ENCODE measurements around the gene SOWAHD. TPM values are rescaled to one million over a fixed set of nuclear protein-coding genes. Genes with fewer than 3 reads are reported as not detected.

SOWAHD gene
- total RNA-seq, 2 donors from 2014 or later: 3.2 to 4.9 TPM

DNA sequence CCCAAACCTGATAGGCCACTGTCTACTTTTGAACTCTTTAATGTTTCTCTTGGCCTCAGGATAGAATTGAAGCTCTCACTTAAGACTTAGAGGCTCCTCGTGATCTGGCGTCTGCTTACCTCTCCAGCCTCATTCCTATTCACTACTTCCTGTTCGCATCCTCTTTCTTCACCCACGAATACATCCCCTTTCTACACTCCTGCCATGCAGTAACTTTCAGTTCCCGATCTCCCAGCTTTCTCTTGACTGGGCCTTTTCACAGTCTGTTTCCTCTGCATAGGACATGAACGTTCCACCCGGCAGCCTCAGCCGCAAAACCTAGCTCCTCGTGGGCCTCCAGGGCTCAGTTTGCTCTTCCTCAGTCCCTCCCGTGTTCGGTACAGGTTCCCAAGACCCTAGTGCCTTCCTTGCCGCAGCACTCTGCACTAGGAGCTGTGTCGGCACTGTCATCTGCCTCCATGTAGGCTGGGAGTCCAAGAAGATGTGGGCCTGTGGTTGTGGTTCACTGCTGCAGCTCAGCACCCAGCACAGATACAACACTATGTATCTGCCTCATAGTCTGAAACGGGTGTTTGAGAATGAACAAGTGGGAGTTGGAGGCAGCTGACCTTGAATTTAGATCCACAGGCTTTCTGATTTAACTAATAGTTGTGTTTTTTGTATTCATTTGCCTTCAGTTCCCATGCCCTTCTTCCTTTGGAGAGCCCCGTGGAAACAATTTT is 17.3 kb downstream of the SOWAHD start:
- no peaks in the 10 kb centered on the region for H3K4me1 ChIP-seq
- intact Hi-C loops (cut with DNase I): no loop called here
- TF ChIP-seq, protein P1, sequence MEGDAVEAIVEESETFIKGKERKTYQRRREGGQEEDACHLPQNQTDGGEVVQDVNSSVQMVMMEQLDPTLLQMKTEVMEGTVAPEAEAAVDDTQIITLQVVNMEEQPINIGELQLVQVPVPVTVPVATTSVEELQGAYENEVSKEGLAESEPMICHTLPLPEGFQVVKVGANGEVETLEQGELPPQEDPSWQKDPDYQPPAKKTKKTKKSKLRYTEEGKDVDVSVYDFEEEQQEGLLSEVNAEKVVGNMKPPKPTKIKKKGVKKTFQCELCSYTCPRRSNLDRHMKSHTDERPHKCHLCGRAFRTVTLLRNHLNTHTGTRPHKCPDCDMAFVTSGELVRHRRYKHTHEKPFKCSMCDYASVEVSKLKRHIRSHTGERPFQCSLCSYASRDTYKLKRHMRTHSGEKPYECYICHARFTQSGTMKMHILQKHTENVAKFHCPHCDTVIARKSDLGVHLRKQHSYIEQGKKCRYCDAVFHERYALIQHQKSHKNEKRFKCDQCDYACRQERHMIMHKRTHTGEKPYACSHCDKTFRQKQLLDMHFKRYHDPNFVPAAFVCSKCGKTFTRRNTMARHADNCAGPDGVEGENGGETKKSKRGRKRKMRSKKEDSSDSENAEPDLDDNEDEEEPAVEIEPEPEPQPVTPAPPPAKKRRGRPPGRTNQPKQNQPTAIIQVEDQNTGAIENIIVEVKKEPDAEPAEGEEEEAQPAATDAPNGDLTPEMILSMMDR (IDR thresholded peaks at IDR 0.05): no peak
- H3K4me3 ChIP-seq: no peak overlapping the region
- no peak overlapping the region for H3K27ac ChIP-seq
- H3K9me3 ChIP-seq: no peaks in the 10 kb centered on the region
- no peaks in the 10 kb centered on the region for H3K36me3 ChIP-seq
- no peak overlapping the region for H3K9ac ChIP-seq (ENCODE audit: low read depth in 2 of 2, low read length in 2 of 2)
- H3K27me3 ChIP-seq: no peaks in the 10 kb centered on the region
- no peak for DNase-seq

DNA sequence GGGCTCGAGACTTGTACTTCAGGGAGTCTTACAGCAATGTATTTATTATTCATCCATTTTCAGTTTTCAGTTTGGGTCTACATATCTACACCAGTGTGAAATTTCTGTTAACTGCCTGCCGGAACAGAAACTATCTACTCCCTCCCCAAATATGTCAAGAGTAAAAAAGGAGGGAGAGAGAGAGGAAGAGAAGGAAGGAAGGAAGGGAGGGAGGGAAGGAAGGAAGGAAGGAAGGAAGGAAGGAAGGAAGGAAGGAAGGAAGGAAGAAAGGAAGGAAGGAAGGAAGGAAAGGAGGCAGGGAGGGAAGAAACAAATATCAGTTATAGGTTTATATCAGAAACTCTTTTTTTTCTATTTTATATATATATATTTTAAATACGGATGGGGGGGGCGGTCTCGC is 20.4 kb downstream of the SOWAHD start:
- H3K9ac ChIP-seq (ENCODE audit: low read depth in 2 of 2, low read length in 2 of 2): no peak overlapping the region
- no peaks in the 10 kb centered on the region for H3K9me3 ChIP-seq
- TF ChIP-seq, protein P1 (IDR thresholded peaks at IDR 0.05): no peak
- H3K4me3 ChIP-seq: no peak overlapping the region
- no peaks in the 10 kb centered on the region for H3K4me1 ChIP-seq
- H3K36me3 ChIP-seq: no peaks in the 10 kb centered on the region
- no peak for DNase-seq
- H3K27ac ChIP-seq: no peak overlapping the region
- no peaks in the 10 kb centered on the region for H3K27me3 ChIP-seq
- intact Hi-C loops (cut with DNase I): no loop called here

DNA sequence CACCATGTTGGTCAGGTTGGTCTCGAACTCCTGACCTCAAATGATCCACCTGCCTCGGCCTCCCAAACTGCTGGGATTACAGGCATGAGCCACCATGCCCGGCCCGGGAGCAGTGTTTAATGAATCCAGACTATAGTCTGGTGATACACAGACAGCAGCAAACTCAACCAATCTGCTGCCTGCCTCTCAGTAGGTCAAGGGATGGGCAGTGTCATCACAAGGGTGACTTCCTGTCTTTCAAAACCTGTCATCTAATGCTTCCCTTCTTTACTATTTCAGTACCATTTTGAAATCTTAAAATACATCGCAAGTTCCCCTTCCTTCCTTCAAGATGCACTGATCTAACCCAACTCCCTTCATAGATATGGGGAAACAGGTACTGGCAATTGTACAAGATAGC is 24.6 kb downstream of the SOWAHD start:
- intact Hi-C loops (cut with DNase I): no loop called here
- Histone ChIP-seq H3K4me1 (no peaks in the 10 kb centered on the region), H3K27ac (no peak overlapping the region)

DNA sequence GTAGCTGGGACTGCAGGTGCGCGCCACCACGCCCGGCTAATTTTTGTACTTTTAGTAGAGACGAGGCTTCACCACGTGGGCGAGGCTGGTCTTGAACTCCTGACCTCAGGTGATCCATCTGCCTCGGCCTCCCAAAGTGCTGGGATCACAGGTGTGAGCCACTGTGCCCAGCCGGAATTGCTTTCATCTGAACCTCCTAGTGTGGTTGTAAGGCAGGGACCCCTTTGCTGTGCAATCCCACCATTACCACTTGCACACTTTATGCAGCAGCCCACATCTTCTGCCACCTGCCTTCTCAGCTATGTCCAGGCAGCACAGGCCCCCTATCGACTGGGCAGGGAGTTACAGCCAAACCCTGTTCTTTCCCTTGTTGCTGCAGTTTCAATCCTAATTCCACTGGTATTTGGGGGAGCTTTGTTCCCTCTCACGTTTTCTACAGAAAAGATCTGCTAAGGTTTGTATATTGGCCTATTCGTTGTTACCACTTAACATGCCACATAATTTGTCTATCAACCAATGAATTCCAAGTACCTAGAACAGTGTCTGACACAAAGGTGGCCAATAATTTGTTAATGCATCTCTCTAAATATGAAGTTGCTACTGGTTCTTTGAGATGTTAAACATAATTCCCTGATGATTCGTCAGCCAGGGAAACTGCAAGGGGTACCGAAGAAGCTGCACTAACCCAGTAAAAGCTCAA is 26.5 kb downstream of the SOWAHD start:
- H3K4me3 ChIP-seq: no peak overlapping the region

More for the DNA sequence above, 24.6 kb downstream of the SOWAHD start:
- Histone ChIP-seq H3K27me3 (no peaks in the 10 kb centered on the region), H3K36me3 (no peaks in the 10 kb centered on the region), H3K9me3 (no peaks in the 10 kb centered on the region), H3K9ac (ENCODE audit: low read depth in 2 of 2, low read length in 2 of 2) (no peak overlapping the region), H3K4me3 (no peak overlapping the region)
- TF ChIP-seq, protein P1 (IDR thresholded peaks at IDR 0.05): no peak
- no peak for DNase-seq

DNA sequence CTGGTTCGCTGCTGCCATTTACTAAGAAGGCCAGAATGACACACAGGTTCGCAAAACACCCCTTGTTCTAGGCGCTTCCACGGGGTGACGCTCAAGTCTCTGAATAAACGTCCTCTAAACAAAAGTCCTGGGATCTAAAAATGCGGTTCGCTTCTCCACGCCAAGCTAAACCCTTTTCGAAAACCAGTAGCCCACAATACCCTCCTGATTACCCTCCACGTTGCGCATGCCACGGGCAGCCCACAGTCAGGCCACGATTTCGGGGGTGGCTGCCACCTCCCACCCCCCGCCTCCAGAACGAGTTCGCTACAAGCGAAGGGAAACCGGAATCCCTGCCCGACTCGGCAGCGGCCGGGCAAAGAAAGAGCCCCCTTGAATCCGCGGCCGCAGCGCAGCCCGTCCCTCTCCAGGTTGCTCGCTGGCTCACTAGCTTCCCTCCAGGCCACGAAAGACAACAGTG is 32.6 kb downstream of the SOWAHD start:
- intact Hi-C loops (cut with DNase I): loop anchor here (5.0 kb wide), 1 partner anchor 76 kb away; no protein-coding TSS in a partner anchor
- H3K9ac ChIP-seq (ENCODE audit: low read depth in 2 of 2, low read length in 2 of 2): peak overlapping the region; percentile 79 to 86
- no peaks in the 10 kb centered on the region for H3K27me3 ChIP-seq
- H3K4me1 ChIP-seq: peaks cover 4% of the 10 kb centered on the region
- DNase-seq: peak; percentile 29
- H3K9me3 ChIP-seq: no peaks in the 10 kb centered on the region
- H3K4me3 ChIP-seq: peak overlapping the region; percentile 60
- TF ChIP-seq, protein P1 (IDR thresholded peaks at IDR 0.05): no peak
- H3K27ac ChIP-seq: peak overlapping the region; percentile 87
- no peaks in the 10 kb centered on the region for H3K36me3 ChIP-seq

More for the DNA sequence above, 26.5 kb downstream of the SOWAHD start:
- H3K4me1 ChIP-seq: peaks cover 4% of the 10 kb centered on the region
- no peaks in the 10 kb centered on the region for H3K36me3 ChIP-seq
- H3K27ac ChIP-seq: no peak overlapping the region
- no peaks in the 10 kb centered on the region for H3K27me3 ChIP-seq
- TF ChIP-seq, protein P1 (IDR thresholded peaks at IDR 0.05): peak; percentile 41
- DNase-seq: peak; percentile 37
- intact Hi-C loops (cut with DNase I): no loop called here
- no peak overlapping the region for H3K9ac ChIP-seq (ENCODE audit: low read depth in 2 of 2, low read length in 2 of 2)
- H3K9me3 ChIP-seq: no peaks in the 10 kb centered on the region

All from colonic mucosa (tissue), 4 donors.